ENCODE measurements around the gene GARIN5B.

Gene GARIN5B

DNA sequence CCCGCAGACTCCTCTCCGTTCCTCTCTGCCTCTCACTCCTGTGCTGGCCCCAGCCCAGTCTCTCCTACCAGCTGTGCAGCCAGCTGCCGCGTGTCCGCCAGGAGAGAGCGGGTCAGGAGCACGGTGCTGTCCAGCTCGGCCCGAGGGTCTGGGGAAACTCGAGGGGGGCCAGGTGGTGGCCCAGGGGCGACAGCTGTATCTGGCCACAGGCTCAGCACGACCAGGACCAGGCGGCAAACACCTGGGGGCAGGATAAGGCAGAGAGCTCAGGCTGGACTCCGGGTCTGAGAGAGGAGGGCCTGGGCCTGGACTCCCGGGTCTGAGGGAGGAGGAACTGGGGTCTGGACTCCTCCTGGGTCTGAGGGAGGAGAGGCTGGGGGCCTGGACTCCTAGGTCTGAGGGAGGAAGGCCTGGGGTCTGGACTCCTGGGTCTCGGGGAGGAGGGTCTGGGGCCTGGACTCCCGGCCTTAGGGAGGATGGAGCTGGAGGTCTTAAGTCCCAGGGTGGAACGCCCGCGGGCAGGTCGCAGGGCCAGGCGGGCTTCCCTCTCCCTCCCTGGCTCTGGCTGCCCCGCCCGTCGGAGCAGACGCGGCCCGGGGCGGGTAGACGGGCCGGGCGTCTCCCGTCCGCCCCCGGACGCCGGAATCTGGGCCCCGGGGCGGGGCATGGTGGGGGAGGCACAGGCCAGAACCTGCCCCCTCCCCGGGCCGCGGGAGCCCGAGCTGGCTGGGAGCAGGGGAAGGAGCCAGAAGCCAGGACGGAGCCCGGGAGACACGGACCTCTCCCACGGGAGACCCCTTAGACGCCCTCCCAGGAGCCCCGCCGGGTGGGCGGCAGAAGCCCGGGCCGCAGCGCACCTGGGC, 5.9 kb upstream of the GARIN5B start:
- no peaks in the 10 kb centered on the region for H3K9me3 Mint-ChIP-seq
- peaks cover 44% of the 10 kb centered on the region for H3K27me3 Mint-ChIP-seq (ENCODE audit: low read depth)
- H3K36me3 Mint-ChIP-seq (ENCODE audit: low read depth): peaks cover 2% of the 10 kb centered on the region
- no peak overlapping the region for H3K4me3 Mint-ChIP-seq
- H3K27ac Mint-ChIP-seq: no peak overlapping the region
- H3K4me1 Mint-ChIP-seq (ENCODE audit: low read depth): peaks cover 5% of the 10 kb centered on the region

DNA sequence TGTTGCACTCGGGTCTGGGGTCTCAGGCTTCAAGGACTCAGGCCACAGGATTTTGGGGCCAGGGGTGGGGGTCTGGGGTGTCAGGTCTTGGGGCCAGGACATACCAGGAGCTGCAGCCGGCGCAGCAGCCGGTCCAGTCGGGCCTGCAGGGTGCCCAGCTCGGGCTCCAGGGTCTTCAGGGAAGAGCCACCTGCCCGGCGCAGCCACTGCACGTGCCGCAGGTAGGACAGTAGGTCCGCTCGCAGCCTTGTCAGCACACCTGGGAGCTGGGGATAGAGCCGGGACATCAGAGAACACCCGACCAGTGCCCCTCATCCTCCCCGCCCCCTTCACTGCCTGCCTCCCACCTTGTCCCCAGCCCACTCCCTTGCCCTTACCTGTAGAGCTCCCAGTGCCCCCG, 5.0 kb upstream of the GARIN5B start:
- Mint-ChIP-seq H3K27me3 (ENCODE audit: low read depth) (peaks cover 39% of the 10 kb centered on the region), H3K27ac (no peak overlapping the region), H3K36me3 (ENCODE audit: low read depth) (no peaks in the 10 kb centered on the region), H3K4me3 (no peak overlapping the region), H3K9me3 (no peaks in the 10 kb centered on the region), H3K4me1 (ENCODE audit: low read depth) (peaks cover 5% of the 10 kb centered on the region)

DNA sequence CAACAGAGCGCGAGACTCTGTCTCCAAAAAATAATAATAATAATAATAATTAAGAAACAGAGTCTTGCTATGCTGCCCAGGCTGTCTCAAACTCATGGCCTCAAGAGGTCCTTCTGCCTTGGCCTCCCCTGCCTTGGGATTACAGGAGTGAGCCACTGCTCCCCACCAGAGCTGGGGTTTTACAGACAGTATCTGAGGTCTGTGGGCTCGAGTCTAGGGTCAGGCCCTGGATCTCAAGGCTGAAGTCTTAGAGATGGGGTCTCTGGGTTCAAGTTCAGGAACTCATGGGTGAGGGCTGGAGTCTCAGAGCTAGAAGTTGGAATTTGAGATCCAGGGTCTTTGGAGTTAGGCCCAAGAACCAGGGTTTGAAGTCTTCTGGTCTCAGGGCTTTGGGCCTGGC, 3.7 kb upstream of the GARIN5B start:
- H3K27ac Mint-ChIP-seq: no peak overlapping the region
- H3K4me3 Mint-ChIP-seq: no peak overlapping the region
- H3K27me3 Mint-ChIP-seq (ENCODE audit: low read depth): peaks cover 31% of the 10 kb centered on the region
- no peaks in the 10 kb centered on the region for H3K9me3 Mint-ChIP-seq
- peaks cover 2% of the 10 kb centered on the region for H3K4me1 Mint-ChIP-seq (ENCODE audit: low read depth)
- H3K36me3 Mint-ChIP-seq (ENCODE audit: low read depth): no peaks in the 10 kb centered on the region

DNA sequence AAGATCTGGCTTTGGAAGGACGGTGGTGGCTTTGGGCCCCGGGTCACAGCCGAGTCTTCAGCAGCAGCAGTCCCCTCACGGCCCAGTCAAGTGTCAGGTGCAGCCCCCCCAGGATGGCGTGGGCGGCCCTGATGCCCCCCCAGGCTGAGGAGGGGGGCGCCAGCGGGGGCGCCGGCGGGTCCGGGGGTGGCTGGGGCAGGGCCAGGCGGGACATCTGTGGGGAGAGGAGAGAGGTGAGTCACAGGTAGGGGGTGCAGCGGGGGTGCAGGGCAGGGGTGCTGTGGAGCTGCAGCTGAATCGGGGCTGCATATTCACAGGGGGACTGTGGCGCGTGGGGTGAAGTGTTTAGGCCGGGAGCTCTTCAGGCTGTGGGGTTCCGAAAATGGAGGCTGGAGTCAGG, 2.9 kb upstream of the GARIN5B start:
- Mint-ChIP-seq H3K4me1 (ENCODE audit: low read depth) (peaks cover 2% of the 10 kb centered on the region), H3K27me3 (ENCODE audit: low read depth) (peaks cover 23% of the 10 kb centered on the region), H3K9me3 (no peaks in the 10 kb centered on the region), H3K36me3 (ENCODE audit: low read depth) (no peaks in the 10 kb centered on the region), H3K27ac (no peak overlapping the region), H3K4me3 (no peak overlapping the region)

DNA sequence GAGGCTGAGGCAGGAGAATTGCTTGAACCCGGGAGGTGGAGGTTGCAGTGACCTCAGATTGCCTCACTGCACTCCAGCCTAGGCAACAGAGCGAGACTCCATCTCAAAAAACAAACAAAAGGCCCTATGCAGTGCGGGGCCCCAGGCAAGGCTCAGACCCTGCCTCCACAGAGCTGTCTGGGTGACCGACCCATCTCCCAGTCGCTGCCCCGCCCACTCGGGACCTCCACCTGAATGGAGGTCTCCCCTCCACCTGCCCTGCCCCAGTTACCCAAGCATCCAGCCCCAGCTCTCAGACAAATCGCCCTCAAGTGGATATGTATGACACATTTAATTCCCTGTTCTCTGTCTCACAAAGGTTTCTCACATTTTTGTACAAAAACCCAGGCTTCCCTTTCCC, 2.2 kb upstream of the GARIN5B start:
- H3K9me3 Mint-ChIP-seq: no peaks in the 10 kb centered on the region
- H3K36me3 Mint-ChIP-seq (ENCODE audit: low read depth): no peaks in the 10 kb centered on the region
- H3K4me3 Mint-ChIP-seq: no peak overlapping the region
- H3K27me3 Mint-ChIP-seq (ENCODE audit: low read depth): peaks cover 16% of the 10 kb centered on the region
- H3K27ac Mint-ChIP-seq: no peak overlapping the region
- peaks cover 2% of the 10 kb centered on the region for H3K4me1 Mint-ChIP-seq (ENCODE audit: low read depth)

DNA sequence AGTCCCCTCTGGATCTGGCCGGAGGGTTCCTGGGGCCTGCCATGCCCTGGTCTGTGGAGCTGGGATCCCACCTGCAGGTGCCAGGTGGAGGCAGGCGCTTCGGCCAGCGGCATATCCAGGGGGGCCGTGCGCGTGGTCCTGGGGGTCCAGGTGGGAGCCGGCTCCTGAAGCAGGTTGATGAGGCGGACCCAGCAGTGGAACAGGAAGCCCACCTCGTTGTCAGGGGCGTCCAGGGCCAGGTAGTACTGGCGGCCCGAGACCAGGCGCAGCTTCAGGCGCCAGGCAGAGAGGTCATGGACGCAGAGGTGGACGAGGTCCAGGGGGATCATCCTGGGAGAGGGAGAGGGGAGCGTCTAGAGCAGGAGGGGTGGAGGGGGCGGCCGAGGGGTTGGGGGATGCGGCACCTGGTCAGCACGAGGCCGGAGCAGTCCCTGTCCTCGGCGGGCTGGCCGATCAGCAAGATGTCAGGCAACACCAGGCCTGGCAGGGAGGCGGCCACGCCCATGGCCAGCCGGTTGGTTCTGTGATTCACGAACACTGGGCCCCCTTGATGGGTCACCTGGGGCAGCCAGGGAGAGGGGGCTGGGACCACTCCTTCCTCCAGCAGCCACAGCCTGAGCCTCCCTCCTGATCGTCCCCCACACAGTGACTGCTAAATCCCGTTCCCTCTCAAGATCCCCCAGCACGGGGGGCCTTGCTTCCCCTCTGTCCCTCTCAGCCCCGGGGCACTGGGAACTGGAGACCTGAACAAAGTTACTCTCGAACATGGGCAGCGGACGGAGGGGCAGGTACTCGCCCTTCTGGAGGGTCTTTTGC, 678 bp downstream of the GARIN5B start:
- Mint-ChIP-seq H3K27me3 (ENCODE audit: low read depth) (peaks cover 7% of the 10 kb centered on the region), H3K9me3 (no peaks in the 10 kb centered on the region)

DNA sequence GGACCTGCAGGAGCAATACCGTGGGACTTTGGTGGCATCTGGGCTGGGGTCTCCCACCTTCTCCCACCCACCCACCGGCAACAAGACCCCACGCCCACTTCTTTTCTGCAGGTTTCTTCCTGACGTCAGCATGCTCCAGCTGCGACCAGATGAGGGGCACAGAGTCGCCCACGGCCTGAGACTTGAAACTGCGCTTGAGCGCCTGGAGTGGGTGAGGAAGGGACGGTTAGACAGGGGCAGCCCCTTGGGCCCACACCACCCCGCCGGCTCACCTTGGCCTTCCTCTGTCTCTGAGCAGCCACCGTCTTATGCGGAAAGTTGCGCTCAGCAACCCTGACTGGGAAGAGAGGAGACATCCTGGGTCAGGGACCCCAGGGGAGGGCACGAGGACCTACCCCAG, 2.2 kb downstream of the GARIN5B start:
- no peak overlapping the region for H3K4me3 Mint-ChIP-seq
- no peaks in the 10 kb centered on the region for H3K9me3 Mint-ChIP-seq
- peaks cover 14% of the 10 kb centered on the region for H3K27me3 Mint-ChIP-seq (ENCODE audit: low read depth)
- no peaks in the 10 kb centered on the region for H3K36me3 Mint-ChIP-seq (ENCODE audit: low read depth)
- H3K27ac Mint-ChIP-seq: no peak overlapping the region
- H3K4me1 Mint-ChIP-seq (ENCODE audit: low read depth): no peaks in the 10 kb centered on the region

More for the DNA sequence above, 678 bp downstream of the GARIN5B start:
- H3K27ac Mint-ChIP-seq: no peak overlapping the region
- no peaks in the 10 kb centered on the region for H3K4me1 Mint-ChIP-seq (ENCODE audit: low read depth)
- H3K4me3 Mint-ChIP-seq: no peak overlapping the region
- no peaks in the 10 kb centered on the region for H3K36me3 Mint-ChIP-seq (ENCODE audit: low read depth)

DNA sequence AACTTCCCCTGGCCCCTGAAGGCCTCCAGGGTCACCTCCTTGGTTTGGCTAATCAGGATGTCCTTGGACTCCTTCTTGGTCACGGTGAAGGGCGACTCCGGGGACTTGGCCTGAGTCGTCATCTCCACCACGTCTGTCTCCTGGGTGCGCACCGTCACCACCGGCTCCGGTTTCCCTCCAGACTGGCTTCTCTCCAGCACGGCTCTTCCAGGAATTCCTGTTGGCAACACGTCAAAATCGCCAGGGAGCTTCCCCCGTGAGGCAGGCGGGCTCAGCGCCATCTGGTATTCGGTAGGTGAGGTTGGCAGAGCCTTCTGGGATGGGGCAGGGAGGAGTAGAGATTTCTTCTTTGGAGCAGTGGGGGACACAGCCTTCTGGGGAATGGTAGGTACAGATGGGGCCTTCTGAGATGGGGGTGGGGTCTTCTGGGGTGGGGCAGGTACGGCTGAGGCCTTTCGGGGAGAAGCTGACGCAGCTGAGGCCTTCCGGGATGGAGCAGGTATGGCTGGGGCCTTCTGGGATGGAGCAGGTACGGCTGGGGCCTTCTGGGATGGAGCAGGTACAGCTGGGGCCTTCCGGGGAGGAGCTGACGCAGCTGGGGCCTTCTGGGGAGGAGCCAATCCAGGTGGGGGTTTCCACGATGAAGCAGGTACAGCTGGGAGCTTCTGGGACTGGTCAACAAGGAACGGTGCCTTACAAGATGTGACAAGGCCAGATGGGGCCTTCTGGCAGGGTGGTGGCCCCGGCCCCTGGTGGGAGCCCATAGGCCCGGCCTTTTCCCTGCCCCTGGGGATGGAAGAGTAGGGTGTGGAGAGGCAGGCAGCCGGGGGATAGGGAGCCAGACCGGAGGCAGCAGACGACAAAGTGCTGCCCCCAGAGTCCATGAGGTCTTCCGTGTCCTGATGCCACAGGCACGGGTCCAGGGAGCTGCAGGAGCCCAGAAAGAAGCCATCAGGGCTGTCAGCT, 3.8 kb downstream of the GARIN5B start:
- Mint-ChIP-seq H3K4me1 (ENCODE audit: low read depth) (no peaks in the 10 kb centered on the region), H3K9me3 (no peaks in the 10 kb centered on the region), H3K27me3 (ENCODE audit: low read depth) (peaks cover 25% of the 10 kb centered on the region), H3K36me3 (ENCODE audit: low read depth) (no peaks in the 10 kb centered on the region), H3K27ac (no peak overlapping the region), H3K4me3 (no peak overlapping the region)

DNA sequence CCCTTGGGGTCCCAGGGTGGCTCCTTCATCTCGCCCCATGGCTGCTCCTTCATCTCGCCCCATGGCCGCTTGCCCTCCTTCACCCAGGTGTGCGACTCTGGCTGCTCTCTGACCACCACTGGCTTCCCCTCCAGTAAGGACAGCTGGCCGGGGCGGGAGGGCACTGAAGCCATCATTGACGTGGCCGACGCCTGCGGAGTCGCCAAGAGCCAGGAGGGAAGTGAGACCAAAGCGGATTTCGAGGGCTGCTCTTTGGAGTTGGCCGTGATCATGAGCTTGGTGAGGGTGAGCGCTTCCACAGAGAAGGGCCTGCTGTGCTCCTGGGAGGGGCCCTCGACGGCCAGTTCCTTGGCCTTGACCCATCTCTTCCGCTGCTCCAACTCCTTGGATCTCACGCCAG, 4.6 kb downstream of the GARIN5B start:
- Mint-ChIP-seq H3K4me1 (ENCODE audit: low read depth) (peaks cover under 1% of the 10 kb centered on the region), H3K4me3 (no peak overlapping the region), H3K27me3 (ENCODE audit: low read depth) (peaks cover 31% of the 10 kb centered on the region), H3K36me3 (ENCODE audit: low read depth) (no peaks in the 10 kb centered on the region), H3K27ac (no peak overlapping the region), H3K9me3 (no peaks in the 10 kb centered on the region)

DNA sequence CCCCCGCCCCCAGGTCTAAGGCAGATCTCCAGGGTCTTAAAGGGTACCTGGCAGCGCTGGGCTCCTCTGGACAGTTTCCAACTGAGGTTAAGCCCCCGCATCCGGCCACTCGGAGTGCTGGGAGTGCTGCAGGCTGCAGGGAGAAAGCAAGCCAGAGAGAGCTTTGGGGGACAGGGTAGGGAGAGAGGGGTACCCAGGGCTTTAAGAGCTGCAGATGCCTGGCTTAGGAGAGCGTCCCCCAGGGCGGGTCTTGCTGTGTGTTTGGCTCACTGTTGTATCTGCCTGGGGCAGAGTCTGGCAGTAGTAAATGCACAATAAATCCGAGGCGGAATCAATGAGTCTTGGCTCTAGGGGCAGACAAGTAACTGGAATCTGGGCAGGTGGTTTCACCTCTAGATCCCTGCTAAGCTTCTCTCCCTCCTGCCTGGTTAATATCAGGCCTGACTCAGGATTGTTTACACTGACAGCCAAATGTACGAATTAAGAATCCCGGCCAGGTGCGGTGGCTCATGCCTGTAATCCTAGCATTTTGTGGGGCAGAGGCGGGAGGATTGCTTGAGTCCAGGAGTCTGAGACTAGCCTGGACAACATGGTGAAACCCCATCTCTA, 7.7 kb downstream of the GARIN5B start:
- no peak overlapping the region for H3K4me3 Mint-ChIP-seq
- peaks cover 58% of the 10 kb centered on the region for H3K27me3 Mint-ChIP-seq (ENCODE audit: low read depth)
- no peak overlapping the region for H3K27ac Mint-ChIP-seq
- H3K9me3 Mint-ChIP-seq: no peaks in the 10 kb centered on the region
- no peaks in the 10 kb centered on the region for H3K36me3 Mint-ChIP-seq (ENCODE audit: low read depth)
- H3K4me1 Mint-ChIP-seq (ENCODE audit: low read depth): peaks cover 12% of the 10 kb centered on the region

DNA sequence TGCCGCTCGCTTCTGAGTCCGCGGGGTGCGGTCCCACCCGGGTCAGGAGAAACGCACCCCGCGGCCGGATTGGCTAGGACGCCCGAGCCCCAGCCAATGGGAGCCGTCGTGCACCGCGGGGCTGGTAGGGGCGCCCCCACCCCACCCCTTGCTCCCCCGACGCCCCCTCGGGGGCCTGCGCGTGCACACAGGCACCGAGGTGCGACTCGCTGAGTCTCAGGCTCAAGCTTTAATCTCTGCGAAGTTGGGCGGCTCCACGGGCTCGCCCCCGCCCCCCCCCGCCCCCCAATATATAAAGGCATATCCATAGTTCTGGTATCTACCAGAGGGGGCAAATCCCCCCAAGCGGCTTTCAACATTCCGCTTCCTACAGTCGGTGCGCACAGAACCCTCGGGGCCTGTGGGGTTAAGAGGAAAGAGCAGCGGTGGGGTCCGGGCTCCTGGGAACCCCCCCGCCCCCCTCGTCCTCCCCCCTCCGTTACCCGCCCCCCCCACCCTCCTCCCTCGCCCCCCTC, 8.3 kb downstream of the GARIN5B start, which contains the start of gene COX6B2:
Gene COX6B2 (minus strand): TSS at position 22 of the 515 bp plus-strand sequence. CDS start 198 bp downstream, outside the sequence.
- H3K36me3 Mint-ChIP-seq (ENCODE audit: low read depth): no peaks in the 10 kb centered on the region
- H3K27me3 Mint-ChIP-seq (ENCODE audit: low read depth): peaks cover 58% of the 10 kb centered on the region
- H3K4me1 Mint-ChIP-seq (ENCODE audit: low read depth): peaks cover 12% of the 10 kb centered on the region
- peak within 1 kb of the TSS; percentile 81 for H3K4me3 Mint-ChIP-seq
- no peaks in the 10 kb centered on the region for H3K9me3 Mint-ChIP-seq
- no peak within 1 kb of the TSS for H3K27ac Mint-ChIP-seq

DNA sequence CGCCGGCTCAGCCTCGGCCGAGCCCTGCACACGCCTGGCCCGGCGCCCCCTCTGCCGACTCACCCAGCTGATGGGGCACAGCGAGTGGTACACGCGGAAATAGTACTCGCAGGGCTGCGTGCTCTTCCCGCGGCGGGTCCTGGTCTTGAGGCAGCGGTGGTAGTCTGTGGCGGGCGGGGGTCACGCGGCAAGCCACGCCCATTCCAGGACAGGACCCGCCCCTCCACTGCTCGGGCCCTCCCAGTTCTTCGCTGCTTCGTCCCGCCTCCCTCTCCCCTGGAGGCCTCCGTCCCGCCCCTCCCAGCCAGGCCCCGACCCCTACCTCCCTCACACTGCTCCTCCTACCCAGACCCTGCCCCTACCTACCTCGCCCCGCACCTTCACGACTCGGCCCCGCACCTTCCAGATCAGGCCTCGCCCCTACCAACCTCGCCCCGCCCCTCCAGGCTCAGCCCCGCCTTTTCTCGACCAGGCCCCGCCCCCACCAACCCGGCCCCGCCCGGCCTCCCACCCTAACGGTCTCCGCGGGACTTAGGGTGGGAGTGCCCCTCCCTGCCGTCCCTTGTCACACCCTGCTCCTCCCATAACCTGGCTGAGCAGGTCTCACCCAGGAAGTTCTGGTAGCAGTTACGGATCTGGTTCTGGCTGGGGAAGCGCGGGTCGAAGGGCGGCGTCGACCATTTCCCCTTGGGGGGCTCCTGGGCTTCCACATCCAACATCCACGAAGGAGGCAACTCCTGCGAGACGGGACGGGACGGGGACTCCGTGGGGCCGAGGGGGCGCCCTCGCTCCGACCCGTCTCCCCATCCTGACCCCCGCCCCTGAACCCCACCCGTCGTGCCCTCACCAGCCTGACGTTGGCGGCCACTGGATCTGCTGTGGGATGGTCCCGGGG, 9.0 kb downstream of the GARIN5B start:
- H3K9me3 Mint-ChIP-seq: no peaks in the 10 kb centered on the region
- H3K4me1 Mint-ChIP-seq (ENCODE audit: low read depth): peaks cover 12% of the 10 kb centered on the region
- H3K36me3 Mint-ChIP-seq (ENCODE audit: low read depth): no peaks in the 10 kb centered on the region
- H3K27me3 Mint-ChIP-seq (ENCODE audit: low read depth): peaks cover 58% of the 10 kb centered on the region
- peak overlapping the region; percentile 81 for H3K4me3 Mint-ChIP-seq
- H3K27ac Mint-ChIP-seq: no peak overlapping the region

DNA sequence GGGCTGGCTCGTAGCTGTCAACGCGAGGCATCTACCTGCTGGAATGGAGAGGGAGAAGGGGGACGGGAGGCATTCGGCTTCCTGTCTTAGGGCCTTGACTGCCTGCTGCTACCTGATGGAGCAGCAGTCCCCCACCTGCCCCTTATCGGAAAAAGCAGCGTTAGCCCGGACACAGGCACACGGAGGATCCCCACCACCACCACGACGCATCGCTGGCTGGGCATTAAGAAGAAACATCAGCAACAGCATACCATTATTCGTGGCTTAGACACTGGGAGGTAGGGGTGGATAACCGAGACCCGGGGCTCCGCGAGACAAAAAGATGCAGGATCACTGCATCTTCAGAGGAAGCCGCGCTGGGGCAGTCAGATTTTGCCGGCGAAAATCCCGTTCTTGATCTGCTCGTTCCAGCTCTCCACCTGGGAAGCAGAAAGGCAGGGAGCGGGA, 9.7 kb downstream of the GARIN5B start:
- H3K27ac Mint-ChIP-seq: no peak overlapping the region
- peaks cover 58% of the 10 kb centered on the region for H3K27me3 Mint-ChIP-seq (ENCODE audit: low read depth)
- no peaks in the 10 kb centered on the region for H3K36me3 Mint-ChIP-seq (ENCODE audit: low read depth)
- peaks cover 12% of the 10 kb centered on the region for H3K4me1 Mint-ChIP-seq (ENCODE audit: low read depth)
- H3K4me3 Mint-ChIP-seq: peak overlapping the region; percentile 81
- no peaks in the 10 kb centered on the region for H3K9me3 Mint-ChIP-seq
